ENCODE measurements around the gene USP37.

- TF ChIP-seq CTCF (IDR thresholded peaks at IDR 0.05) (no peak), ZFX (IDR thresholded peaks at IDR 0.05; ENCODE audit: borderline replicate concordance) (no peak)
Observed at GRCh38 chr2:218576854-218577253, 8.7 kb upstream of the USP37 start.
